GM23338 (cell line): ENCODE measurements around the gene HTD2. TPM values are rescaled to one million over a fixed set of nuclear protein-coding genes. Genes with fewer than 3 reads are reported as not detected.
A peak's percentile ranks its signal among the peaks of the same experiment; 100 is the strongest.

Experiments
- ATAC-seq: fragments of 200-7000 bp; cut with Tn5 transposase; 3 replicates; pipeline ENCODE4 v1.9.1; 2020
- DNase-seq: peaks from one replicate; pipeline ENCODE4 v3.0.0-alpha.2; 2015; ENCODE audit warnings: low spot score
- H2AFZ ChIP-seq: fragments of 200-600 bp; sonication (generic); 2 replicates; pipeline ENCODE4 v1.8.0; 2016; ENCODE audit warnings: antibody characterized with exemption, mild to moderate bottlenecking, moderate library complexity
- H3F3A ChIP-seq: fragments of 200-600 bp; sonication (generic); replicated peaks from 2 replicates; pipeline ENCODE4 v1.8.0; 2017; ENCODE audit warnings: antibody characterized with exemption, mixed run types, low read depth
- H3K27ac ChIP-seq: fragments of 200-600 bp; sonication (generic); 2 replicates; pipeline ENCODE4 v1.6.1; 2016; ENCODE audit warnings: low read depth
- H3K27me3 ChIP-seq: fragments of 200-600 bp; sonication (generic); 2 replicates; pipeline ENCODE4 v1.8.0; 2016; ENCODE audit warnings: mild to moderate bottlenecking, mixed run types, moderate library complexity; ENCODE audit not compliant: insufficient read depth
- H3K36me3 ChIP-seq: fragments of 200-600 bp; sonication (generic); 2 replicates; pipeline ENCODE4 v1.8.0; 2016; ENCODE audit warnings: mild to moderate bottlenecking; ENCODE audit not compliant: insufficient read depth
- H3K4me1 ChIP-seq: fragments of 200-600 bp; sonication (generic); 2 replicates; pipeline ENCODE4 v1.8.0; 2016; ENCODE audit warnings: mild to moderate bottlenecking, moderate library complexity; ENCODE audit not compliant: insufficient read depth
- H3K4me2 ChIP-seq: fragments of 200-600 bp; sonication (generic); 2 replicates; pipeline ENCODE4 v1.7.1; 2017; ENCODE audit warnings: mixed run types
- H3K4me3 ChIP-seq: fragments of 200-600 bp; sonication (generic); 2 replicates; pipeline ENCODE4 v1.6.1; 2016; ENCODE audit warnings: mixed run types
- H3K79me2 ChIP-seq: fragments of 200-600 bp; sonication (generic); replicated peaks from 2 replicates; pipeline ENCODE4 v1.8.0; 2017; ENCODE audit warnings: mild to moderate bottlenecking; ENCODE audit not compliant: insufficient read depth
- H3K9me2 ChIP-seq: fragments of 200-600 bp; sonication (generic); 2 replicates; pipeline ENCODE4 v1.8.0; 2017; ENCODE audit not compliant: insufficient read depth
- H4K20me1 ChIP-seq: fragments of 200-600 bp; sonication (generic); replicated peaks from 2 replicates; pipeline ENCODE4 v1.8.0; 2017; ENCODE audit warnings: mild to moderate bottlenecking; ENCODE audit not compliant: insufficient read depth
- H3K27ac Mint-ChIP-seq: 2 replicates; pipeline ENCODE4 v1.8.0; 2020; ENCODE audit warnings: inconsistent platforms, mild to moderate bottlenecking, moderate library complexity, mixed read lengths
- H3K27me3 Mint-ChIP-seq: 3 replicates; pipeline ENCODE4 v1.8.0; 2022; ENCODE audit warnings: low read depth, mild to moderate bottlenecking, moderate library complexity, mixed read lengths, inconsistent platforms; ENCODE audit not compliant: insufficient read depth, poor library complexity
- H3K36me3 Mint-ChIP-seq: 3 replicates; pipeline ENCODE4 v1.8.0; 2021; ENCODE audit warnings: low read depth, mild to moderate bottlenecking, inconsistent platforms, moderate library complexity, mixed read lengths
- H3K4me1 Mint-ChIP-seq: 3 replicates; pipeline ENCODE4 v1.8.0; 2020; ENCODE audit warnings: mild to moderate bottlenecking, inconsistent platforms, mixed read lengths
- H3K4me3 Mint-ChIP-seq: 3 replicates; pipeline ENCODE4 v1.8.0; 2021; ENCODE audit warnings: moderate library complexity, mild to moderate bottlenecking, inconsistent platforms, mixed read lengths
- H3K9me3 Mint-ChIP-seq: 3 replicates; pipeline ENCODE4 v1.8.0; 2020; ENCODE audit warnings: moderate library complexity, mild to moderate bottlenecking, inconsistent platforms, mixed read lengths
- CREB1 ChIP-seq: fragments of 250-450 bp; sonication (Bioruptor Pico); IDR thresholded peaks from 2 replicates; pipeline ENCODE4 v1.5.0; 2020; ENCODE audit warnings: low read depth, mild to moderate bottlenecking, moderate library complexity
- EZH2 ChIP-seq: fragments of 200-600 bp; sonication (generic); IDR thresholded peaks from one replicate; pipeline ENCODE4 v1.8.0; 2017; ENCODE audit warnings: antibody characterized with exemption, mild to moderate bottlenecking, low read depth; ENCODE audit not compliant: unreplicated experiment
- EZH2phosphoT487 ChIP-seq: fragments of 200-600 bp; sonication (generic); IDR thresholded peaks from one replicate; pipeline ENCODE4 v1.8.1; 2018; ENCODE audit warnings: antibody characterized with exemption; ENCODE audit not compliant: unreplicated experiment
- JUNB ChIP-seq: IDR thresholded peaks from one replicate; pipeline ENCODE4 v1.6.1; 2016; ENCODE audit warnings: antibody characterized with exemption; ENCODE audit not compliant: unreplicated experiment
- NANOG ChIP-seq: IDR thresholded peaks from 2 replicates; pipeline ENCODE4 v1.6.1; 2016; ENCODE audit warnings: antibody characterized with exemption, borderline replicate concordance
- POLR2AphosphoS5 ChIP-seq: IDR thresholded peaks from 2 replicates; pipeline ENCODE4 v1.6.1; 2016; ENCODE audit warnings: antibody characterized with exemption, low read depth
- ZNF331 ChIP-seq: fragments of 250-450 bp; sonication (Bioruptor Pico); IDR thresholded peaks from 2 replicates; pipeline ENCODE4 v1.5.0; 2020; ENCODE audit warnings: low read depth, mild to moderate bottlenecking, moderate library complexity
- polyA plus RNA-seq: library from polyadenylated mRNA; unstranded; fragments of >200 nt; fragmentation: Nextera tagmentation; extraction: Ambion mirVana; gene quantifications from 2 replicates; pipeline ENCODE4 v1.2.1, GENCODE V29; 2016
- total RNA-seq: library from RNA; depleted of rRNA; stranded (reverse); fragments of >200 nt; shearing (Covaris generic); gene quantifications from 2 replicates; pipeline ENCODE4 v1.2.3, GENCODE V29; 2014
- TF ChIP-seq, protein P1 (sequence below): IDR thresholded peaks from 2 replicates; pipeline ENCODE4 v1.6.1; 2016; ENCODE audit warnings: antibody characterized with exemption
- TF ChIP-seq, protein P2 (sequence below), 2 experiments: fragments of 200-600 bp in 1 of 2; sonication (generic) in 1 of 2; conservative IDR thresholded peaks; 2 replicates each; pipeline versions ENCODE4 v1.5.1 to v1.6.1; 2016 to 2017; ENCODE audit warnings: antibody characterized with exemption in 2 of 2, low read depth in 2 of 2, mild to moderate bottlenecking in 2 of 2, moderate library complexity in 1 of 2
- TF ChIP-seq, protein P3 (sequence below): fragments of 250-450 bp; sonication (Bioruptor Pico); IDR thresholded peaks from 2 replicates; pipeline ENCODE4 v1.5.0; 2020; ENCODE audit warnings: mild to moderate bottlenecking, moderate library complexity

Gene HTD2
- total and polyA plus RNA-seq, 2 experiments from 2014 or later: 19.3 to 24.2 TPM

DNA sequence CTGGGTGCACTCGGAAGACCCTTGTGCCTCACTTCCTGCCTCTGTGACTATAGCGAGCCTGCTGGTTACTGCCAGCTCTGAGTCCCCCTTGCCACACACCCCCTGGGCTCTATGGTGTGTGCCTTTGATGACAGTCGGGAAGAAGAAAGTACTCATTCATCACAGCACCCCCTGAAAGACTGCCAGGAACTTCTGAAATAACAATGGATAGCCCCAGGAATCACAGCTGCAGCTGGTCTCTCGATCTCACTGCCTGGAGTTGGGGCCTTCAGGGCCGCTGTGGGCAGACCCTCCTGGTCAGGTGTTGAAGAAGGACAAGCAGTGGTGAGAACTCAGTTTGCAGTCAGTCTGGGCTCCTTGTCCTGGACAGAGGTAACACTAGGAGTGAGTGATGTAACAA lies 10.1 kb upstream of the HTD2 start:
- Mint-ChIP-seq H3K4me3 (no peak overlapping the region), H3K27me3 (peaks cover 3% of the 10 kb centered on the region), H3K36me3 (peaks cover 10% of the 10 kb centered on the region), H3K4me1 (peaks cover 7% of the 10 kb centered on the region), H3K27ac (no peak overlapping the region), H3K9me3 (peaks cover 11% of the 10 kb centered on the region)
- DNase-seq (no peak), ATAC-seq (peak; percentile 22; the same call in 2 of the 3 replicates)
- Histone ChIP-seq H3K4me2 (no peak overlapping the region), H3K4me3 (no peak overlapping the region), H3K27ac (no peak overlapping the region), H3K27me3 (no peaks in the 10 kb centered on the region), H2AFZ (no peak overlapping the region), H3K36me3 (no peaks in the 10 kb centered on the region), H3K4me1 (0 out of 2 replicates have a peak, but pooled peaks cover 3% of the 10 kb centered on the region), H3F3A (no peaks in the 10 kb centered on the region), H3K79me2 (no peaks in the 10 kb centered on the region), H4K20me1 (no peaks in the 10 kb centered on the region), H3K9me2 (no peaks in the 10 kb centered on the region)
- TF ChIP-seq EZH2phosphoT487 (no peak), EZH2 (no peak), JUNB (no peak), POLR2AphosphoS5 (no peak), NANOG (no peak), CREB1 (CRISPR knock-in tag) (no peak), ZNF331 (CRISPR knock-in tag) (no peak)
- TF ChIP-seq, protein P1, sequence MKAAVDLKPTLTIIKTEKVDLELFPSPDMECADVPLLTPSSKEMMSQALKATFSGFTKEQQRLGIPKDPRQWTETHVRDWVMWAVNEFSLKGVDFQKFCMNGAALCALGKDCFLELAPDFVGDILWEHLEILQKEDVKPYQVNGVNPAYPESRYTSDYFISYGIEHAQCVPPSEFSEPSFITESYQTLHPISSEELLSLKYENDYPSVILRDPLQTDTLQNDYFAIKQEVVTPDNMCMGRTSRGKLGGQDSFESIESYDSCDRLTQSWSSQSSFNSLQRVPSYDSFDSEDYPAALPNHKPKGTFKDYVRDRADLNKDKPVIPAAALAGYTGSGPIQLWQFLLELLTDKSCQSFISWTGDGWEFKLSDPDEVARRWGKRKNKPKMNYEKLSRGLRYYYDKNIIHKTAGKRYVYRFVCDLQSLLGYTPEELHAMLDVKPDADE: no peak
- TF ChIP-seq, protein P2, sequence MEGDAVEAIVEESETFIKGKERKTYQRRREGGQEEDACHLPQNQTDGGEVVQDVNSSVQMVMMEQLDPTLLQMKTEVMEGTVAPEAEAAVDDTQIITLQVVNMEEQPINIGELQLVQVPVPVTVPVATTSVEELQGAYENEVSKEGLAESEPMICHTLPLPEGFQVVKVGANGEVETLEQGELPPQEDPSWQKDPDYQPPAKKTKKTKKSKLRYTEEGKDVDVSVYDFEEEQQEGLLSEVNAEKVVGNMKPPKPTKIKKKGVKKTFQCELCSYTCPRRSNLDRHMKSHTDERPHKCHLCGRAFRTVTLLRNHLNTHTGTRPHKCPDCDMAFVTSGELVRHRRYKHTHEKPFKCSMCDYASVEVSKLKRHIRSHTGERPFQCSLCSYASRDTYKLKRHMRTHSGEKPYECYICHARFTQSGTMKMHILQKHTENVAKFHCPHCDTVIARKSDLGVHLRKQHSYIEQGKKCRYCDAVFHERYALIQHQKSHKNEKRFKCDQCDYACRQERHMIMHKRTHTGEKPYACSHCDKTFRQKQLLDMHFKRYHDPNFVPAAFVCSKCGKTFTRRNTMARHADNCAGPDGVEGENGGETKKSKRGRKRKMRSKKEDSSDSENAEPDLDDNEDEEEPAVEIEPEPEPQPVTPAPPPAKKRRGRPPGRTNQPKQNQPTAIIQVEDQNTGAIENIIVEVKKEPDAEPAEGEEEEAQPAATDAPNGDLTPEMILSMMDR (conservative IDR thresholded peaks at IDR 0.05; ENCODE audit: low read depth in 2 of 2): no peak
- TF ChIP-seq, protein P3, sequence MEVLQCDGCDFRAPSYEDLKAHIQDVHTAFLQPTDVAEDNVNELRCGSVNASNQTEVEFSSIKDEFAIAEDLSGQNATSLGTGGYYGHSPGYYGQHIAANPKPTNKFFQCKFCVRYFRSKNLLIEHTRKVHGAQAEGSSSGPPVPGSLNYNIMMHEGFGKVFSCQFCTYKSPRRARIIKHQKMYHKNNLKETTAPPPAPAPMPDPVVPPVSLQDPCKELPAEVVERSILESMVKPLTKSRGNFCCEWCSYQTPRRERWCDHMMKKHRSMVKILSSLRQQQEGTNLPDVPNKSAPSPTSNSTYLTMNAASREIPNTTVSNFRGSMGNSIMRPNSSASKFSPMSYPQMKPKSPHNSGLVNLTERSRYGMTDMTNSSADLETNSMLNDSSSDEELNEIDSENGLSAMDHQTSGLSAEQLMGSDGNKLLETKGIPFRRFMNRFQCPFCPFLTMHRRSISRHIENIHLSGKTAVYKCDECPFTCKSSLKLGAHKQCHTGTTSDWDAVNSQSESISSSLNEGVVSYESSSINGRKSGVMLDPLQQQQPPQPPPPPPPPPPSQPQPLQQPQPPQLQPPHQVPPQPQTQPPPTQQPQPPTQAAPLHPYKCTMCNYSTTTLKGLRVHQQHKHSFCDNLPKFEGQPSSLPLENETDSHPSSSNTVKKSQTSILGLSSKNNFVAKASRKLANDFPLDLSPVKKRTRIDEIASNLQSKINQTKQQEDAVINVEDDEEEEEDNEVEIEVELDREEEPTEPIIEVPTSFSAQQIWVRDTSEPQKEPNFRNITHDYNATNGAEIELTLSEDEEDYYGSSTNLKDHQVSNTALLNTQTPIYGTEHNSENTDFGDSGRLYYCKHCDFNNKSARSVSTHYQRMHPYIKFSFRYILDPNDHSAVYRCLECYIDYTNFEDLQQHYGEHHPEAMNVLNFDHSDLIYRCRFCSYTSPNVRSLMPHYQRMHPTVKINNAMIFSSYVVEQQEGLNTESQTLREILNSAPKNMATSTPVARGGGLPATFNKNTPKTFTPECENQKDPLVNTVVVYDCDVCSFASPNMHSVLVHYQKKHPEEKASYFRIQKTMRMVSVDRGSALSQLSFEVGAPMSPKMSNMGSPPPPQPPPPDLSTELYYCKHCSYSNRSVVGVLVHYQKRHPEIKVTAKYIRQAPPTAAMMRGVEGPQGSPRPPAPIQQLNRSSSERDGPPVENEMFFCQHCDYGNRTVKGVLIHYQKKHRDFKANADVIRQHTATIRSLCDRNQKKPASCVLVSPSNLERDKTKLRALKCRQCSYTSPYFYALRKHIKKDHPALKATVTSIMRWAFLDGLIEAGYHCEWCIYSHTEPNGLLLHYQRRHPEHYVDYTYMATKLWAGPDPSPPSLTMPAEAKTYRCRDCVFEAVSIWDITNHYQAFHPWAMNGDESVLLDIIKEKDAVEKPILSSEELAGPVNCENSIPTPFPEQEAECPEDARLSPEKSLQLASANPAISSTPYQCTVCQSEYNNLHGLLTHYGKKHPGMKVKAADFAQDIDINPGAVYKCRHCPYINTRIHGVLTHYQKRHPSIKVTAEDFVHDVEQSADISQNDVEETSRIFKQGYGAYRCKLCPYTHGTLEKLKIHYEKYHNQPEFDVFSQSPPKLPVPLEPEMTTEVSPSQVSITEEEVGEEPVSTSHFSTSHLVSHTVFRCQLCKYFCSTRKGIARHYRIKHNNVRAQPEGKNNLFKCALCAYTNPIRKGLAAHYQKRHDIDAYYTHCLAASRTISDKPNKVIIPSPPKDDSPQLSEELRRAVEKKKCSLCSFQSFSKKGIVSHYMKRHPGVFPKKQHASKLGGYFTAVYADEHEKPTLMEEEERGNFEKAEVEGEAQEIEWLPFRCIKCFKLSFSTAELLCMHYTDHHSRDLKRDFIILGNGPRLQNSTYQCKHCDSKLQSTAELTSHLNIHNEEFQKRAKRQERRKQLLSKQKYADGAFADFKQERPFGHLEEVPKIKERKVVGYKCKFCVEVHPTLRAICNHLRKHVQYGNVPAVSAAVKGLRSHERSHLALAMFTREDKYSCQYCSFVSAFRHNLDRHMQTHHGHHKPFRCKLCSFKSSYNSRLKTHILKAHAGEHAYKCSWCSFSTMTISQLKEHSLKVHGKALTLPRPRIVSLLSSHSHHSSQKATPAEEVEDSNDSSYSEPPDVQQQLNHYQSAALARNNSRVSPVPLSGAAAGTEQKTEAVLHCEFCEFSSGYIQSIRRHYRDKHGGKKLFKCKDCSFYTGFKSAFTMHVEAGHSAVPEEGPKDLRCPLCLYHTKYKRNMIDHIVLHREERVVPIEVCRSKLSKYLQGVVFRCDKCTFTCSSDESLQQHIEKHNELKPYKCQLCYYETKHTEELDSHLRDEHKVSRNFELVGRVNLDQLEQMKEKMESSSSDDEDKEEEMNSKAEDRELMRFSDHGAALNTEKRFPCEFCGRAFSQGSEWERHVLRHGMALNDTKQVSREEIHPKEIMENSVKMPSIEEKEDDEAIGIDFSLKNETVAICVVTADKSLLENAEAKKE (CRISPR knock-in tag): no peak
